H1 (cell line): ENCODE data around the gene RB1. TPM values are rescaled to one million over a fixed set of nuclear protein-coding genes. Genes with fewer than 3 reads are reported as not detected.

Experiments
- EP300 ChIP-seq, 2 experiments: IDR thresholded peaks; 1 replicate in 1 of 2; 2 replicates in 1 of 2; pipeline ENCODE4 v1.6.1; 2011 to 2012; ENCODE audit warnings: low read depth in 2 of 2, low read length in 2 of 2, mild to moderate bottlenecking in 2 of 2, borderline replicate concordance in 1 of 2, inconsistent platforms in 1 of 2, moderate library complexity in 1 of 2
- SIRT6 ChIP-seq: IDR thresholded peaks from one replicate; pipeline ENCODE4 v1.7.1; 2012; ENCODE audit warnings: low read length, inconsistent platforms
- TAF1 ChIP-seq: IDR thresholded peaks from 2 replicates; pipeline ENCODE4 v1.6.1; 2011; ENCODE audit warnings: mild to moderate bottlenecking, low read depth, low read length
- polyA plus RNA-seq, 7 experiments: library from polyadenylated mRNA; depleted of rRNA in 3 of 7; stranded (reverse) in 5 of 7; unstranded in 2 of 7; fragments of >200 nt in 5 of 7; fragments of 200-250 nt in 2 of 7; gene quantifications; 1 replicate in 5 of 7; 2 replicates in 1 of 7; 4 replicates in 1 of 7; pipeline versions ENCODE4 v1.2.1 to v1.2.3, GENCODE V29; 2011 to 2013; ENCODE audit warnings: missing spikeins in 2 of 7, mixed read lengths in 2 of 7
- total RNA-seq: library from RNA; stranded (reverse); fragmentation: NEBNext Ultra II Directional; extraction: Animal tissue kit (Norgen Biotek cat#: 25700); gene quantifications from 2 replicates; pipeline ENCODE4 v1.2.1, GENCODE V29; 2021
- TF ChIP-seq, protein P1 (sequence below): IDR thresholded peaks from 2 replicates; pipeline ENCODE4 v1.6.1; 2011; ENCODE audit warnings: low read length, improper control_type of control experiment
- TF ChIP-seq, protein P2 (sequence below): IDR thresholded peaks from 2 replicates; pipeline ENCODE4 v1.6.1; 2012; ENCODE audit warnings: low read length, inconsistent platforms

The RB1 gene
- total and polyA plus RNA-seq, 2 of the 8 experiments (the other 6 are each of a cell fraction or from before 2014, with no cell fraction given) = 4.1 to 17.5 TPM

DNA sequence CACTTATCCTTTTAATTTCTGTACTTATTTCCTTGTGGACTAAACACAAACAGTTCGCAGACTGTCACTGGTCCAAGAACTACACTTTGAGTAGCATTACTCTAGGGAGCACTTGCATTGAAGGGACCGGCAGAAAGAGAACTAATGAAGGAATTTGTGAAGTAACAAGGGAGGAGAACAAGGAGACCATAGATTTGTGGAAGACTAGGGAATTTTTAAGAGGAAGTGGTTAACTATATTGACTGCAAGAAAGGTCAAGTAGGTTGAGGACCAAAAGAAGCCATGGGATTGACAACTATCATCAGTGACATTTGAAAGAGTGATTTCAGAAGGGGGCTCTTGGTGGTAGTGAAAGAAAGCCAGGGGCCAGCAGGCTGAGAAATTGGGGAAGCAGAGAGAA, 4.0 kb upstream of the RB1 start (continued):
- TF ChIP-seq, protein P1, sequence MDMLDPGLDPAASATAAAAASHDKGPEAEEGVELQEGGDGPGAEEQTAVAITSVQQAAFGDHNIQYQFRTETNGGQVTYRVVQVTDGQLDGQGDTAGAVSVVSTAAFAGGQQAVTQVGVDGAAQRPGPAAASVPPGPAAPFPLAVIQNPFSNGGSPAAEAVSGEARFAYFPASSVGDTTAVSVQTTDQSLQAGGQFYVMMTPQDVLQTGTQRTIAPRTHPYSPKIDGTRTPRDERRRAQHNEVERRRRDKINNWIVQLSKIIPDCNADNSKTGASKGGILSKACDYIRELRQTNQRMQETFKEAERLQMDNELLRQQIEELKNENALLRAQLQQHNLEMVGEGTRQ = no peak
- no peak for TF ChIP-seq TAF1
- TF ChIP-seq EP300 (IDR thresholded peaks at IDR 0.05; ENCODE audit: borderline replicate concordance in 1 of 2, low read depth in 2 of 2, low read length in 2 of 2) = no peak
- TF ChIP-seq, protein P2, sequence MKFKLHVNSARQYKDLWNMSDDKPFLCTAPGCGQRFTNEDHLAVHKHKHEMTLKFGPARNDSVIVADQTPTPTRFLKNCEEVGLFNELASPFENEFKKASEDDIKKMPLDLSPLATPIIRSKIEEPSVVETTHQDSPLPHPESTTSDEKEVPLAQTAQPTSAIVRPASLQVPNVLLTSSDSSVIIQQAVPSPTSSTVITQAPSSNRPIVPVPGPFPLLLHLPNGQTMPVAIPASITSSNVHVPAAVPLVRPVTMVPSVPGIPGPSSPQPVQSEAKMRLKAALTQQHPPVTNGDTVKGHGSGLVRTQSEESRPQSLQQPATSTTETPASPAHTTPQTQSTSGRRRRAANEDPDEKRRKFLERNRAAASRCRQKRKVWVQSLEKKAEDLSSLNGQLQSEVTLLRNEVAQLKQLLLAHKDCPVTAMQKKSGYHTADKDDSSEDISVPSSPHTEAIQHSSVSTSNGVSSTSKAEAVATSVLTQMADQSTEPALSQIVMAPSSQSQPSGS = no peak
- TF ChIP-seq SIRT6 = no peak
- TF ChIP-seq, all 59 proteins: peak for 0
